Measurements from ENCODE around the gene FBXO33.

DNA sequence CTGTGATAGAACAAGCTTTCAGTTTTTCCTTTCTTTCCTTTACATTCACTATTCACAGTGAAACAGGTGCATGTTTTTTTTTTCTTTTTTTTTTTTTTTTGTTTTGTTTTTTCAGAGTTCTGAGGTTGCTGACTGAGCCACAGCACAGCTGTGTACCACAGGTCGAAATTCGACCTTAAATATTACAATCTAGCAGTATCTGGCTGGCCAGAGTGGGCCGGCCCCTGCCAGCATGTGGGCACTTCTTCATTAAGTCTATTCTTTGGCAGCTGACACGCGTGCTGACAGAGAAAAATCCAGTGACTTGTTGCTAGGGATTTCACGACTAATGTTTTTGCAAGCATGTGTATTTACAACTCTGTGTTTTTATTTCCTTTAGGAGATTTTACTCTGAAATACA is 33.9 kb downstream of the FBXO33 start:
- TF ChIP-seq, protein P1, sequence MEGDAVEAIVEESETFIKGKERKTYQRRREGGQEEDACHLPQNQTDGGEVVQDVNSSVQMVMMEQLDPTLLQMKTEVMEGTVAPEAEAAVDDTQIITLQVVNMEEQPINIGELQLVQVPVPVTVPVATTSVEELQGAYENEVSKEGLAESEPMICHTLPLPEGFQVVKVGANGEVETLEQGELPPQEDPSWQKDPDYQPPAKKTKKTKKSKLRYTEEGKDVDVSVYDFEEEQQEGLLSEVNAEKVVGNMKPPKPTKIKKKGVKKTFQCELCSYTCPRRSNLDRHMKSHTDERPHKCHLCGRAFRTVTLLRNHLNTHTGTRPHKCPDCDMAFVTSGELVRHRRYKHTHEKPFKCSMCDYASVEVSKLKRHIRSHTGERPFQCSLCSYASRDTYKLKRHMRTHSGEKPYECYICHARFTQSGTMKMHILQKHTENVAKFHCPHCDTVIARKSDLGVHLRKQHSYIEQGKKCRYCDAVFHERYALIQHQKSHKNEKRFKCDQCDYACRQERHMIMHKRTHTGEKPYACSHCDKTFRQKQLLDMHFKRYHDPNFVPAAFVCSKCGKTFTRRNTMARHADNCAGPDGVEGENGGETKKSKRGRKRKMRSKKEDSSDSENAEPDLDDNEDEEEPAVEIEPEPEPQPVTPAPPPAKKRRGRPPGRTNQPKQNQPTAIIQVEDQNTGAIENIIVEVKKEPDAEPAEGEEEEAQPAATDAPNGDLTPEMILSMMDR (IDR thresholded peaks at IDR 0.05): no peak
- no peak for TF ChIP-seq EP300 (IDR thresholded peaks at IDR 0.05)
